Endodermal cell (in vitro differentiated cells): Measurements from ENCODE around the gene SULT1C3. TPM values are rescaled to one million over a fixed set of nuclear protein-coding genes. Genes with fewer than 3 reads are reported as not detected.

Source experiments
- DNase-seq: peaks from one replicate; pipeline ENCODE4 v3.0.0-alpha.2; 2017
- H3K27ac ChIP-seq: 2 replicates; pipeline ENCODE4 v1.5.1; 2013; ENCODE audit warnings: mild to moderate bottlenecking, low read depth, low read length, moderate library complexity
- H3K27me3 ChIP-seq: 2 replicates; pipeline ENCODE4 v1.6.1; 2013; ENCODE audit warnings: mild to moderate bottlenecking, low read length, moderate library complexity; ENCODE audit not compliant: insufficient read depth, control insufficient read depth, poor library complexity, severe bottlenecking
- H3K36me3 ChIP-seq: 2 replicates; pipeline ENCODE4 v1.7.0; 2013; ENCODE audit warnings: mild to moderate bottlenecking, low read length, moderate library complexity; ENCODE audit not compliant: control insufficient read depth, insufficient read depth
- H3K4me1 ChIP-seq: one replicate; pipeline ENCODE4 v1.7.0; 2013; ENCODE audit warnings: low read length; ENCODE audit not compliant: control insufficient read depth, insufficient read depth
- H3K4me3 ChIP-seq: 2 replicates; pipeline ENCODE4 v1.5.1; 2013; ENCODE audit warnings: mild to moderate bottlenecking, low read length, moderate library complexity
- H3K9ac ChIP-seq: 2 replicates; pipeline ENCODE4 v1.6.1; 2013; ENCODE audit warnings: mild to moderate bottlenecking, low read length, moderate library complexity; ENCODE audit not compliant: poor library complexity, severe bottlenecking; ENCODE audit errors: extremely low read depth
- H3K9me3 ChIP-seq: 2 replicates; pipeline ENCODE4 v1.6.1; 2013; ENCODE audit warnings: mild to moderate bottlenecking, low read length, moderate library complexity; ENCODE audit not compliant: control insufficient read depth
- H3K27ac Mint-ChIP-seq: 2 replicates; pipeline ENCODE4 v1.8.0; 2020; ENCODE audit warnings: mixed read lengths
- H3K27me3 Mint-ChIP-seq: 2 replicates; pipeline ENCODE4 v1.8.0; 2021; ENCODE audit warnings: mild to moderate bottlenecking, mixed read lengths; ENCODE audit not compliant: insufficient read depth
- H3K36me3 Mint-ChIP-seq: 2 replicates; pipeline ENCODE4 v1.8.0; 2020; ENCODE audit warnings: low read depth, mixed read lengths
- H3K4me1 Mint-ChIP-seq: 2 replicates; pipeline ENCODE4 v1.8.0; 2020; ENCODE audit warnings: mixed read lengths
- H3K4me3 Mint-ChIP-seq: 2 replicates; pipeline ENCODE4 v1.8.0; 2020; ENCODE audit warnings: mild to moderate bottlenecking, moderate library complexity, mixed read lengths
- H3K9me3 Mint-ChIP-seq: 2 replicates; pipeline ENCODE4 v1.8.0; 2020; ENCODE audit warnings: mild to moderate bottlenecking, mixed read lengths
- CTCF ChIP-seq: fragments of 200-600 bp; sonication (generic); conservative IDR thresholded peaks from 2 replicates; pipeline ENCODE4 v1.5.0; 2021; ENCODE audit warnings: antibody characterized with exemption, mild to moderate bottlenecking
- WGBS, 2 experiments: methylation state at CpG; one replicate each; pipeline versions ENCODE4 v1.1.5 to v1.1.7; 2013; ENCODE audit warnings: missing lambda C conversion rate in 2 of 2, mixed read lengths in 1 of 2; ENCODE audit not compliant: insufficient coverage in 1 of 2, insufficient read length in 1 of 2; 5-methylcytosine and 5-hydroxymethylcytosine counted together
- total RNA-seq, 2 donors: library from RNA; stranded (reverse); fragmentation: NEBNext Ultra II Directional in 1 of 2; extraction: Animal tissue kit (Norgen Biotek cat#: 25700) in 1 of 2; gene quantifications; 2 replicates in 1 of 2; 3 replicates in 1 of 2; pipeline ENCODE4 v1.2.1, GENCODE V29; 2021

The SULT1C3 gene
- total RNA-seq, 2 donors from 2014 or later = not detected

- Histone ChIP-seq H3K9me3 (no peaks in the 10 kb centered on the region), H3K4me1 (no peaks in the 10 kb centered on the region), H3K4me3 (no peak overlapping the region), H3K36me3 (no peaks in the 10 kb centered on the region), H3K27me3 (no peaks in the 10 kb centered on the region), H3K9ac (no peak overlapping the region), H3K27ac (no peak overlapping the region)
- no peak for DNase-seq
- no peaks in the 10 kb centered on the region for H3K9me3 Mint-ChIP-seq
- no peaks in the 10 kb centered on the region for H3K4me1 Mint-ChIP-seq
- no peak overlapping the region for H3K4me3 Mint-ChIP-seq
- no peaks in the 10 kb centered on the region for H3K27me3 Mint-ChIP-seq
- H3K27ac Mint-ChIP-seq = no peak overlapping the region
- H3K36me3 Mint-ChIP-seq = no peaks in the 10 kb centered on the region
- no peak for TF ChIP-seq CTCF
- WGBS, 2 experiments = 89% methylated on average over 1 of the region's 1 CpG; no CpG with 5 or more reads in 1 of the 2 experiments
These were observed 13.3 kb downstream of the SULT1C3 start for GRCh38 chr2:108253106-108253505.

GRCh38 chr2:108257757-108258331 lies 18.1 kb downstream of the SULT1C3 start:
- H3K36me3 ChIP-seq = no peaks in the 10 kb centered on the region
- TF ChIP-seq CTCF = no peak
- no peak for DNase-seq
- H3K4me3 Mint-ChIP-seq = no peak overlapping the region
- H3K27ac Mint-ChIP-seq = no peak overlapping the region
- no peaks in the 10 kb centered on the region for H3K9me3 ChIP-seq
- no peak overlapping the region for H3K27ac ChIP-seq
- WGBS, 2 experiments = 67 to 81% methylated on average over 2 to 3 of the region's 3 CpGs
- no peaks in the 10 kb centered on the region for H3K36me3 Mint-ChIP-seq
- H3K4me3 ChIP-seq = no peak overlapping the region
- no peaks in the 10 kb centered on the region for H3K9me3 Mint-ChIP-seq
- no peaks in the 10 kb centered on the region for H3K27me3 ChIP-seq
- H3K4me1 Mint-ChIP-seq = no peaks in the 10 kb centered on the region
- no peaks in the 10 kb centered on the region for H3K27me3 Mint-ChIP-seq
- no peaks in the 10 kb centered on the region for H3K4me1 ChIP-seq
- no peak overlapping the region for H3K9ac ChIP-seq

GRCh38 chr2:108260773-108261172 lies 21.0 kb downstream of the SULT1C3 start:
- Mint-ChIP-seq H3K27ac (no peak overlapping the region), H3K27me3 (no peaks in the 10 kb centered on the region), H3K4me3 (no peak overlapping the region), H3K9me3 (no peaks in the 10 kb centered on the region), H3K36me3 (no peaks in the 10 kb centered on the region), H3K4me1 (no peaks in the 10 kb centered on the region)
- no peak overlapping the region for H3K4me3 ChIP-seq
- no peak overlapping the region for H3K27ac ChIP-seq
- DNase-seq = no peak
- H3K9me3 ChIP-seq = no peaks in the 10 kb centered on the region
- H3K4me1 ChIP-seq = no peaks in the 10 kb centered on the region
- 91 to 100% methylated on average over 1 of the region's 1 CpG for WGBS, 2 experiments
- H3K36me3 ChIP-seq = no peaks in the 10 kb centered on the region
- H3K9ac ChIP-seq = no peak overlapping the region
- H3K27me3 ChIP-seq = no peaks in the 10 kb centered on the region
- TF ChIP-seq CTCF = no peak
